ENCODE measurements around the gene SMOC2.

DNA sequence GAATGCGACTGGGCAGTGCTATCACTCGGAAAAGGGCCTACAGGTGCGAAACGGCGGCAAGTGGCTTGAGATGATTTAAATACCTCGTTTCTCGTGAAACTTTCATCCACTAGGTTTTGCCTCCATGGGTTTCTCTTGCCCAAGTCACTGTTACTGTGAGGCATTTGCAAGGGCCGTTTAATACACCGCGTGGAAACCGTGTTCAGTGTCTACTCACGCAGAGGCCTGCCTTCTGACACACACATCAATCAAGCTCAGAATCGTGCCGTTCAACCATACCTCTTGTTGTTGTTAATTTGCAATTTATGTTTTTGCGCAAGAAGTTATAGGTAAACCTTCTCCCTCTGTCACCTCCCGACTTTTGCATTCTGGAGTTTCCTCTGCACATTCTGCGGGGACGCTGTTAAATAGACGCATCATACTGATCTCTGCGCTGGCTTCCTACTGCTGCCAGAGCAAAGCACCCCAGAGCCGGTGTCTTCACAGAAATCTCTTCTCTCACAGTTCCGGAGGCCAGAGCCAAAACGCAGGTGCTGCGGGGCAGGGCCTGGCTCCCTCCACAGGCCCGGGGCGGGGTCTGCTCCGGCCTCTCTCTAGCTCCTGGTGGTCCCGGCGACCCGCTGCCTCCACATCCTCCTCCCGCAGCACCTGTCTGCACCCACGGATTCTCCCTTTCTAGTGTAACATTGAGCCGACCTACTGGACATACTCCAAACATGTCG lies 251.4 kb downstream of the SMOC2 start:
- TF ChIP-seq POLR2AphosphoS5 (IDR thresholded peaks at IDR 0.05), result no peak
- TF ChIP-seq CTCF (IDR thresholded peaks at IDR 0.05), result no peak

Measured in prostate gland (tissue), 2 donors.